ENCODE data around the gene FOXK1.
A peak's percentile ranks its signal among the peaks of the same experiment; 100 is the strongest.

The FOXK1 gene

DNA sequence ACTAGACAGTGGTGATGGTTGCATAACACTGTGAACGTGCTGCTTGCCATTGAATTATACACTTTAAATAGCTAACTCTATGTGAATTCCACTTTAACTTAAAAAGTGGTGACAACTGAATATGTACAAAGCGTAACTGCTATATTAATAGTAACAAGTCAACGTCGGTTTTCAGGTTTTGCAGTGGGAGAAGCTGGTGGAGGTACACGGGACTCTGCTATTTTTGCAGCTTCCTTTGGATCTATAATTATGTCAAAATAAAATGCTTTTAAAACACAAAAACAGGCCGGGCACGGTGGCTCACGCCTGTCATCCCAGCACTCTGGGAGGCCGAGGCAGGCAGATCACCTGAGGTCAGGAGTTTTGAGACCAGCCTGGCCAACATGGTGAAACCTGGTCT lies 114.4 kb downstream of the FOXK1 start:
- no peak overlapping the region for H3K4me2 ChIP-seq (ENCODE audit: insufficient read depth, low read length, poor library complexity, severe bottlenecking)
- DNase-seq (ENCODE audit: low spot score): no peak
- H3K4ac ChIP-seq (ENCODE audit: low read length): no peak overlapping the region
- H4K8ac ChIP-seq (ENCODE audit: low read depth, low read length): no peak overlapping the region
- no peaks in the 10 kb centered on the region for H3K27me3 ChIP-seq (ENCODE audit: control insufficient read depth in 3 of 3, insufficient read depth in 3 of 3, low read depth in 1 of 3, low read length in 3 of 3)
- no peak overlapping the region for H2AFZ ChIP-seq (ENCODE audit: low read length)
- no peak overlapping the region for H2BK15ac ChIP-seq (ENCODE audit: low read length)
- no peaks in the 10 kb centered on the region for H3K79me1 ChIP-seq (ENCODE audit: low read depth, low read length)
- no peak overlapping the region for H3K9ac ChIP-seq (ENCODE audit: low read depth, low read length, poor library complexity)
- no CpG with 5 or more reads among the region's 9 CpGs for WGBS, 2 donors (ENCODE audit: extremely low coverage in 2 of 2, insufficient read length in 2 of 2, insufficient replicate concordance in 1 of 2)
- H3K23ac ChIP-seq (ENCODE audit: low read depth, low read length, poor library complexity): no peak overlapping the region
- no peak overlapping the region for H3K18ac ChIP-seq (ENCODE audit: low read length)
- no peak overlapping the region for H3K4me3 ChIP-seq (ENCODE audit: low read length in 2 of 2)
- no peak overlapping the region for H4K91ac ChIP-seq (ENCODE audit: low read depth, low read length, poor library complexity)
- no peak overlapping the region for H3K27ac ChIP-seq (replicated peaks; ENCODE audit: low read length)
- H3K36me3 ChIP-seq (replicated peaks in 1 of 2; ENCODE audit: control insufficient read depth in 2 of 2, insufficient read depth in 2 of 2, low read length in 2 of 2): peaks cover 0 to 27% of the 10 kb centered on the region in 2 donors
- H2BK120ac ChIP-seq (ENCODE audit: low read depth, low read length): no peak overlapping the region
- H3K14ac ChIP-seq (ENCODE audit: low read length): no peak overlapping the region
- no peak overlapping the region for H2BK12ac ChIP-seq (ENCODE audit: low read length)
- H2BK5ac ChIP-seq (ENCODE audit: low read length): no peak overlapping the region
- peaks cover 2% of the 10 kb centered on the region in 2 donors for H3K4me1 ChIP-seq (ENCODE audit: control insufficient read depth in 2 of 2, insufficient read depth in 1 of 2, low read depth in 1 of 2, low read length in 2 of 2)
- H3K9me3 ChIP-seq (replicated peaks in 1 of 2; ENCODE audit: control insufficient read depth in 2 of 2, insufficient read depth in 1 of 2, low read depth in 1 of 2, low read length in 2 of 2): no peaks in the 10 kb centered on the region
- no peak overlapping the region for H2AK5ac ChIP-seq (ENCODE audit: low read depth, low read length)

DNA sequence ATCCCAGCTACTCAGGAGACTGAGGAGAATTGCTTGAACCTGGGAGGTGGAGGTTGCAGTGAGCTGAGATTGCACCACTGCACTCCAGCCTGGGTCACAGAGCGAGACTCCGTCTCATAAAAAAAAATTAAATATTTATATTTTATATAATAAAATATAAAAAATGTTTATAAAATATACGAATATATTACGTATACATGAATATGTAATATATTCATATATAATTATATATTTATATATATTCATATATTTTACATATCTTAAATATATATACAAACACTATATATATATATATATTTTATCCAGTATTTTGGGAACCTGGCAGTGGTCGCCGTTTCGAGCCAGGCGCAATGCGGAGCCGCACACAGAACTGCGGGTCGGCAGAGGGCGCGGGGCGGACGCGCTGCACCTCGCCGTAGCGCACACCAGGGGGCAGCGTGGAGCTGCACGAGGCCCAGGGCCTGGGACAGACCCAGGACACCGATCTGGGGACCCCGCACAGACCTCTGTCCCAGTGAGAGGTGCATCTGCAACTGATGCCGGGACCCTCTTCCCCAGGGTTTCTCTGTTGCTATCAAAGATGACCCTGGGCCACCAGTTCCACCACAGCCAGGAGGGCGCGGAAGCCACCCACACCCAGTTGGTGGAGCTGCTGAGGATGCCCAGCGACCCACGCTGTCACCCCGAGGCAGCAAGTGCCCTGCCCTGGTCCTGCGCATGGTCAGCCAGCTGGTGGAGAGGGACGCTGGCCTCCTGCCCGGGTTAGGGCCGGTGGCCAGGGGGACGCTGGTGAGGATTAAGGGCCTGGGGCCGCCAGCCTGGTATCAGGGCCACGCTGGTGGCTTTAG lies 116.0 kb downstream of the FOXK1 start:
- Histone ChIP-seq H3K4me3 (ENCODE audit: low read length in 2 of 2) (no peak overlapping the region), H3K4me1 (ENCODE audit: control insufficient read depth in 2 of 2, insufficient read depth in 1 of 2, low read depth in 1 of 2, low read length in 2 of 2) (peaks cover 0 to 2% of the 10 kb centered on the region in 2 donors), H2AK5ac (ENCODE audit: low read depth, low read length) (peak overlapping the region; percentile 96), H3K36me3 (replicated peaks in 1 of 2; ENCODE audit: control insufficient read depth in 2 of 2, insufficient read depth in 2 of 2, low read length in 2 of 2) (peaks cover 0 to 13% of the 10 kb centered on the region in 2 donors), H2BK120ac (ENCODE audit: low read depth, low read length) (no peak overlapping the region), H3K27me3 (ENCODE audit: control insufficient read depth in 3 of 3, insufficient read depth in 3 of 3, low read depth in 1 of 3, low read length in 3 of 3) (no peaks in the 10 kb centered on the region), H3K9me3 (replicated peaks in 1 of 2; ENCODE audit: control insufficient read depth in 2 of 2, insufficient read depth in 1 of 2, low read depth in 1 of 2, low read length in 2 of 2) (no peaks in the 10 kb centered on the region), H2AFZ (ENCODE audit: low read length) (no peak overlapping the region), H3K4ac (ENCODE audit: low read length) (peak overlapping the region; percentile 5), H3K27ac (replicated peaks; ENCODE audit: low read length) (no peak overlapping the region), H3K23ac (ENCODE audit: low read depth, low read length, poor library complexity) (no peak overlapping the region), H4K8ac (ENCODE audit: low read depth, low read length) (no peak overlapping the region), H2BK5ac (ENCODE audit: low read length) (peak overlapping the region; percentile 53), H3K4me2 (ENCODE audit: insufficient read depth, low read length, poor library complexity, severe bottlenecking) (no peak overlapping the region), H2BK12ac (ENCODE audit: low read length) (no peak overlapping the region), H2BK15ac (ENCODE audit: low read length) (peak overlapping the region; percentile 71), H4K91ac (ENCODE audit: low read depth, low read length, poor library complexity) (no peak overlapping the region), H3K18ac (ENCODE audit: low read length) (peak overlapping the region; percentile 89), H3K79me1 (ENCODE audit: low read depth, low read length) (no peaks in the 10 kb centered on the region), H3K14ac (ENCODE audit: low read length) (no peak overlapping the region), H3K9ac (ENCODE audit: low read depth, low read length, poor library complexity) (peak overlapping the region; percentile 44)
- no CpG with 5 or more reads among the region's 37 CpGs for WGBS, 2 donors (ENCODE audit: extremely low coverage in 2 of 2, insufficient read length in 2 of 2, insufficient replicate concordance in 1 of 2)
- DNase-seq (ENCODE audit: low spot score): peak; percentile 63

DNA sequence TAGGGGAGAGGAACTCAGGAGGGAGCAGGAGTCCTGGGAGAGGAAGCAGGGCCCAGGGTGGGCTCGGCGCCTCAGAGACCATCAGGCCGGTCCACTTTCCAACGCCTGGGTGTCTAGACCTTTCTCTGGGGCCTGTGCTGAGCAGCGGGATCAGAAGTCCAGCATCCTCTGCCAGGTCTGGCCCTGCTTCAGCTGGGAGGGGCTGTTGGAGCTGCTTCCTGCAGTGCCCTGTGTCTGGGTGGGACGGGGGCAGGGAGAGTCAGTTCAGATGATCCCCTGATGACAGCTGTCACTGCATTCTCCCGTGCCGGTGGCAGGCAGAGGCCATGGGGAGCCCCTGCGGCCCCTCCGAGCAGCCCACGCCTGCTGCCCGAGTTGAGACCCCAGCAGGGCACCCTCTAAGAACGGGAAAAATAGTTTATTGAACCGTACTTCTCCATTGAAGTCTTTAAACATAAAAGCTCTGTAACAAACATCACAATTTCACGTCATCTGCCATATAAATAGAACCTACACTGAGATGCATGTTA lies 116.7 kb downstream of the FOXK1 start:
- H2AK5ac ChIP-seq (ENCODE audit: low read depth, low read length): peak overlapping the region; percentile 96
- WGBS, 2 donors (ENCODE audit: extremely low coverage in 2 of 2, insufficient read length in 2 of 2, insufficient replicate concordance in 1 of 2): no CpG with 5 or more reads among the region's 15 CpGs
- H3K9me3 ChIP-seq (replicated peaks in 1 of 2; ENCODE audit: control insufficient read depth in 2 of 2, insufficient read depth in 1 of 2, low read depth in 1 of 2, low read length in 2 of 2): no peaks in the 10 kb centered on the region

DNA sequence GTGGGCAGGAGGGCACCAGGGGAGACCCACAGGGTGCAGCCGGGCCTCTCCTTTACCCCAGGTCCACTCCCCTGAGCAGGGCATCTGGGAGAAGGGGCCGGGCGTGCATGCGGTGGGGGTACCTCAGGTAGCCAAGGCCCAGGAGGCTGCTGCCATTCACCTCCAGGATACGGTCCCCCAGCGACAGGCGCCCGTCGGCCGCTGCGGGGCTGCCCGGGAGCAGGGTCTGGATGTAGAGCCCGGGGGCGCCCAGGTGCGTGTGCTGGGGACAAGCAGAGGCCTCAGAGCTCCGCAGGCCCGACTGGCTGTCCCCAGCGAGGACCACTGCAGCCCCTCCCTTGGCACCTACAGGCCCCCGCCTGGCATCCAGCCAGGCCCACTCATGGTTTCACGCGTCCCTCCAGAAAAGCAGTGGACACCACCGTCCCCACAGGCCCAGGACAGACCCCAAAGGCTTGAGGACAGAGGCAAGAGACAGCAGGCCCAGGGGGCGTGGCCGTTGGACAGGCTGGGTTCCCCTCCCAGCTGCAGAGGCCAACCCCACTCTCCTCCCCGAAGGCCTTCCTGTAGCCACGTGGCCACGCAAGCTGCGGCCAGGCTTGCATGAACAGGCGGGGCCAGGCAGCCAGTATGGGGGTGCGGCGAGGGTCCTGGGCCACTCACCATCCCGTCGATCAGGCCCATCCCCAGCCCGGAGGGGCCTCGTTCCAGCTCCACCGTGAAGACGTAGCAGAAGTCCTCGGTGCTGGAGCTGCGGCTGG lies 117.6 kb downstream of the FOXK1 start:
- no peak overlapping the region for H3K4me3 ChIP-seq (ENCODE audit: low read length in 2 of 2)
- H3K27me3 ChIP-seq (ENCODE audit: control insufficient read depth in 3 of 3, insufficient read depth in 3 of 3, low read depth in 1 of 3, low read length in 3 of 3): no peaks in the 10 kb centered on the region
- H3K79me1 ChIP-seq (ENCODE audit: low read depth, low read length): no peaks in the 10 kb centered on the region
- no peak overlapping the region for H3K4ac ChIP-seq (ENCODE audit: low read length)
- H2AK5ac ChIP-seq (ENCODE audit: low read depth, low read length): peak overlapping the region; percentile 43
- no peaks in the 10 kb centered on the region for H3K9me3 ChIP-seq (replicated peaks in 1 of 2; ENCODE audit: control insufficient read depth in 2 of 2, insufficient read depth in 1 of 2, low read depth in 1 of 2, low read length in 2 of 2)
- H3K9ac ChIP-seq (ENCODE audit: low read depth, low read length, poor library complexity): peak overlapping the region; percentile 70
- H3K4me1 ChIP-seq (ENCODE audit: control insufficient read depth in 2 of 2, insufficient read depth in 1 of 2, low read depth in 1 of 2, low read length in 2 of 2): peaks cover 0 to 4% of the 10 kb centered on the region in 2 donors
- H3K4me2 ChIP-seq (ENCODE audit: insufficient read depth, low read length, poor library complexity, severe bottlenecking): no peak overlapping the region
- H2BK120ac ChIP-seq (ENCODE audit: low read depth, low read length): no peak overlapping the region
- peaks cover 0 to 6% of the 10 kb centered on the region in 2 donors for H3K36me3 ChIP-seq (replicated peaks in 1 of 2; ENCODE audit: control insufficient read depth in 2 of 2, insufficient read depth in 2 of 2, low read length in 2 of 2)
- no peak overlapping the region for H4K91ac ChIP-seq (ENCODE audit: low read depth, low read length, poor library complexity)
- no peak overlapping the region for H2AFZ ChIP-seq (ENCODE audit: low read length)
- DNase-seq (ENCODE audit: low spot score): no peak
- peak overlapping the region; percentile 96 for H3K23ac ChIP-seq (ENCODE audit: low read depth, low read length, poor library complexity)
- peak overlapping the region; percentile 67 for H2BK15ac ChIP-seq (ENCODE audit: low read length)
- no peak overlapping the region for H3K18ac ChIP-seq (ENCODE audit: low read length)
- H3K27ac ChIP-seq (replicated peaks; ENCODE audit: low read length): no peak overlapping the region
- H4K8ac ChIP-seq (ENCODE audit: low read depth, low read length): no peak overlapping the region
- no peak overlapping the region for H2BK12ac ChIP-seq (ENCODE audit: low read length)
- WGBS, 2 donors (ENCODE audit: extremely low coverage in 2 of 2, insufficient read length in 2 of 2, insufficient replicate concordance in 1 of 2): no CpG with 5 or more reads among the region's 39 CpGs
- H2BK5ac ChIP-seq (ENCODE audit: low read length): no peak overlapping the region
- H3K14ac ChIP-seq (ENCODE audit: low read length): peak overlapping the region; percentile 6

More for the DNA sequence above, 116.7 kb downstream of the FOXK1 start:
- no peak overlapping the region for H2BK120ac ChIP-seq (ENCODE audit: low read depth, low read length)
- peaks cover 1 to 2% of the 10 kb centered on the region in 2 donors for H3K4me1 ChIP-seq (ENCODE audit: control insufficient read depth in 2 of 2, insufficient read depth in 1 of 2, low read depth in 1 of 2, low read length in 2 of 2)
- H3K14ac ChIP-seq (ENCODE audit: low read length): no peak overlapping the region
- H4K91ac ChIP-seq (ENCODE audit: low read depth, low read length, poor library complexity): no peak overlapping the region
- no peaks in the 10 kb centered on the region for H3K79me1 ChIP-seq (ENCODE audit: low read depth, low read length)
- H3K9ac ChIP-seq (ENCODE audit: low read depth, low read length, poor library complexity): peak overlapping the region; percentile 44
- H2BK5ac ChIP-seq (ENCODE audit: low read length): peak overlapping the region; percentile 53
- no peaks in the 10 kb centered on the region for H3K27me3 ChIP-seq (ENCODE audit: control insufficient read depth in 3 of 3, insufficient read depth in 3 of 3, low read depth in 1 of 3, low read length in 3 of 3)
- no peak overlapping the region for H3K18ac ChIP-seq (ENCODE audit: low read length)
- H3K27ac ChIP-seq (replicated peaks; ENCODE audit: low read length): no peak overlapping the region
- H3K36me3 ChIP-seq (replicated peaks in 1 of 2; ENCODE audit: control insufficient read depth in 2 of 2, insufficient read depth in 2 of 2, low read length in 2 of 2): peaks cover 0 to 10% of the 10 kb centered on the region in 2 donors
- H3K4me3 ChIP-seq (ENCODE audit: low read length in 2 of 2): peak overlapping the region in 1 of 2 donors; percentile 25
- H3K4ac ChIP-seq (ENCODE audit: low read length): no peak overlapping the region
- H3K4me2 ChIP-seq (ENCODE audit: insufficient read depth, low read length, poor library complexity, severe bottlenecking): no peak overlapping the region
- no peak for DNase-seq (ENCODE audit: low spot score)
- no peak overlapping the region for H4K8ac ChIP-seq (ENCODE audit: low read depth, low read length)
- H3K23ac ChIP-seq (ENCODE audit: low read depth, low read length, poor library complexity): no peak overlapping the region
- H2BK15ac ChIP-seq (ENCODE audit: low read length): peak overlapping the region; percentile 71
- H2AFZ ChIP-seq (ENCODE audit: low read length): no peak overlapping the region
- H2BK12ac ChIP-seq (ENCODE audit: low read length): no peak overlapping the region

All from neuronal stem cell (in vitro differentiated cells).